ENCODE results near the gene FHIT.
A peak's percentile ranks its signal among the peaks of the same experiment; 100 is the strongest.
"Not testable (repeated sequence)": the region's sequence is repeated elsewhere in the genome, so short reads cannot be mapped to it uniquely, and the experiment has no call there.

Gene FHIT

DNA sequence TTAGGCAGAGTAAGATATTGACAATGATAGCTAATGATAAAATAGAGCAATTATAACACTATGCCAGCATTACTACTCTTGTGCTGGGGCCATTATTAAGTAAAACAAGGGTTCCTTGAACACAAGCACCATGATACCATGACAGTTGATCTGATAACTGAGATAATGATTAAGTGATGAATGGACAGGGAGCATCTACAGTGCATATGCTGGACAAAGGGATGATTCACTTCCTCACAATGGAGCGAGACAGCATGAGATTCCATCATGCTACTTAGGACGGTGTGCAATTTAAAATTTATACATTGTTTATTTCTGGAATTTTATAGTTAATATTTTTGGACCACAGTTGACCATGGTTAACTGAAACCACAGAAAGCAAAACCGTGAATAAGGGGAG, 156.6 kb downstream of the FHIT start:
- no peak for DNase-seq

DNA sequence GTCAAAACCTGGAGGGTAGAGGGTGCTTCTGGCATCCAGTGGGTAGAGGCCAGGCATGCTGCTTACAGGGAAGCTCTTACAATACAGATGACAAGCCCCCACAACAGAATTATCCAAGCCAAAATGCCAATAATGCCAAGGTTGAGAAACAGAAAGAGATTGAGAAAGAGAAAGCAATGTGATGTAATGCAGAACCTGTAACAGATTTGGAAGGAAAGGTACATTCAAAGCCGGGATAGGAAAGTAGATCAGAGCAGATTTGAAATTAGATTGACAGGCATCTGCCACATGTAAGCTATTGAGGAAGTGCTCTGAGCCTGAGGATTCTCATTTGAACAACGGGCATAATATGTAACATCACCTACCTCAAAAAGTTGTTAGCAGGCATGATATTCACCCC, 157.9 kb downstream of the FHIT start:
- no peak for DNase-seq

DNA sequence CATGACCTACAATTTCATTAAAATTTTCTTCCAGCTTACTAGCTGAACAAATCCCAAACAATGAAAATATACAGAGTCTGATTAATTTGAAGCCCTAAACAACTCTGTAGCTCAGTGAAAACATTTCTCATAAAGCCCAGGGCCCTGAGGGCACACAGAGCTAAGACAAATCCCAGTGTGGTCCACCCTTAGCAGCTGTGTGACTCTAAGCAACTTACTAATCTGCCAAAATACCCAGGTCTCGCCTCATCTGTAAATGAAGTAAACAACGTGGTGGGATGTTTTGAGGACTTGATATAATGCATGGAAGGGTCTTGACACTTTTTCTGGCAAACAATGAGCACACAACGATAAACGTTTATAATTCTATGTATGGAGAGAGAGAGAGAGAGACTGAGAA, 158.4 kb downstream of the FHIT start:
- DNase-seq: no peak

DNA sequence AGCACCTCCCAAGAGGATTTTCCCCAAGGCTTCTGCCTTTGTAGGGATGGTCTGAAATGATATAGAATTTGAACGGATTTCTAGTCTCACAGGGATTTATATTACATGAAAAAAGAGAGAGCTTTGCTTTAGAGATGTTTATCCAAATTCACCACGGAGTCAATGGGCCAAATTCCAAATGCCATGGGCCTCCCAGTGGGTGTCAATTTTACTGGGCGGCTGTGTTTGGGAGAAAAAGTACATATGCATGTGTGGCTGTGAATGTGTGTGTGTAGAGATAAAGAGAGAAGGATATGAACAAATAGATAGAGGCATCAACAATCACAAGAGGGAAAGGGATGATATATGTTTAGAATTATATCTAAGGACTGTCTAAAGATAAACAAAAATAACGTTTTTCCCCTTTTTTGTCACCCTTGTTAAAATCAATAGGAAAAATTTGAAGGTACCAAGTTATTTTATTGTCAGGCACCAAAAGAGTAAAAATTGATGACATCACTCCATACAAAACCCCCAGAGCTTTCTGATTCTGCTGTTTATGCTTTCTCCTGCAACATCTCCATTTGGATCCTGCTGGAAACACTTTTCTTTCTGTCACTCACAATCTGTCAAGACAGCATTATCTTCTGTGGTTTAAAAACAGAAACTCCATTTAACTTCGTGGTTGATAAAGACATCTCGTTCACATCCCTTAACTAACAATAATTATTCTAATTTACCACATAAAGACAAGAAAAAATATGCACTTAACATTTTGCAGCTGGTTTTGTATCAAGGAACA, 160.7 kb downstream of the FHIT start:
- no peak for DNase-seq

DNA sequence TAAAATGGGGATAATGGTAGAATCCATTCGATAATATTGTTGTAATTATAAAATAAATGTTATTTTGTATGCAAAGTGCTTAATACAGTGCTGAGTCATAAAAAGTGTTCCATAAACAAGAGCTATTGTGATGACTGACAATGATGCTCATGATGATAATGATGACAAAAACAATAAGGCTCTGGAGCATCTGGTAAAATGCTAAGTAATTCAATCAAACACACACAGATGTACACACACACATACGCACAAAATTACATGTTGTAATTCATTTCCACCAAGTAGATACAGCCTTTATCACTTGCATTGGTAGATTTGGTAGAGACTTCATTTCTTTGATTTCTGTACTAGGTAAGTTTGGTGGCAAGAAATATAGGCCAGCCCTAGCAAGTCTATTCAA, 163.8 kb downstream of the FHIT start:
- no peak for DNase-seq

DNA sequence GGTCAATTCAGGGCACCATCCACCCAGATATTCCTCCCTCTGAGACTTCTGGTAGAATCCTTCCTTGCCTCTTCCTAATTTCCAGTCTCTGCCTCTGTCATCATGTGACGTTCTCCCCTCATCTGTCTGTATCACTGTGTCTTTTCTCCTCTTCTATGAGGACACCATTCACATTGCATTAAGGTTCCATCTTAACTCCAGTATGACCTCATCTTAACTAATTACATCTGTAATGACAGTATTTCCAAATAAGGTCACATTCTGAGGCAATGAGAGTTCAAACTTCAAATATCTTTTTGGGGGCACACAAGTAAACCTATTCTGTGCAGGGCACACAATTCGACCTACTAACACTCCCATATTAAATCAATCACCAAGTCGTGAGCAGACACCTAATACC, 169.7 kb downstream of the FHIT start:
- no peak for DNase-seq

DNA sequence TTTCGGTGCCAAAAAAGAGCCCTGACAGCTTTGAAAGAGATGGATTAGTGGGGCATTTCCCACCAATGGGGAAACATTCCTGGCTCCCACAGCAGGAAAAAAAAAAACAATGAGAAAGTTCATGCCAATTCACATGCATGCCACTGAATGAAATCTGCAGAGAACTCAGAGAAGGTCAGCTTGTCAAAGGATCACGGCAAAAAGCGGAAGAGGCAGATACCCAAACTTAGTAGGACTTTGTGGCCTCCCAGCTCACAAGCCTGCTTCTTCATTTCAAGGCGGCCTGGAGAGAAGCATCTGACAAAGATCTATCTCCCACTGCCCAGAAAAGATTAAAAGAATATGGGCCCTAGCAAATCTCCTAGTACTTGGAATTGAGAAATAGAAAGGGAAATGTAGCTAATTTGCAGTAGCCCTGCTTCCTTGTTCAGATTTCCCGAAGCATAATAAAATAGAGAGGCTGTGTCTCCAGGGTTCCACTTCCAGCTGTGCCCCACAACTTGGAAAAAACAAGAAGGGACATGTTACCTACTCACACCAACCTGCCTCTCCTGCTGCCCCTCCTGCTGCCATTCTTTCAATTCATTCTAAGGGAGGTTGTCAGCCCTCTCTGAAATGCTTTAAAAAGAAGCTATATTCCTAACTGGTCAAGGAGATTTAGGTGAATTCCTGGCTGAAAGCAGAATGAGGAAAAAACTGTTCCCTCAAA, 170.4 kb downstream of the FHIT start:
- DNase-seq: no peak

DNA sequence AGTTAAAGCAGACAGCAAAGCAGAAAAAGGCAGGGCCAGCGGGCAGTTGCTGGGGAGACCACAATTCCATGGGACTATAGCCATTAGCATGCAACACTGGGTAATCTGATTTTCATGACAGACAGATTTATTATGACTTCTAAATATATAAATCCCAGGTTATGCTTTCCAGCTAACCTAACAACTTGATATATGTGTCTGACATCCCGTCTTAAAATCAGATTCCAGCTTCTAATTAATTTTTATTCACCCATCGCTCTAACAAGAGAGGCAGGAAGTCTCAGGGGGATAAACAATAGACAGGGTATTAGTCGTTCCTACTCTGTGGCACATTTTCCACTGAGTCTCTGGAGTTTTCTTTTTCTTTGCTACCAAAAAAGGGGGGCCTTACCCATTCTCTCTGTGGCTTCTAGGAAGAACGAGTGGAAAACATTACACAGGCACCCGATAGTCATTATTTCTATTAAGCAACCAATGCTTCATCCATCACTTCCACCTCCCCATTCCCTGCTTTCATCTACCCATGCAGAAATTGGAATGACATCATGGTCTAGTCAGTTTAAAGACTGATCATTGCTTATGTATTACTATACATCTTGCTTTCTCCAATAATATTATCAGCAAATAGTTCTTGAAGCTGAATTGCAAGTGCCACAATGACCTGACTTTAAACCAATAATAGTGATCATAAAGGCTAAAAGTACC, 173.1 kb downstream of the FHIT start:
- no peak for DNase-seq

DNA sequence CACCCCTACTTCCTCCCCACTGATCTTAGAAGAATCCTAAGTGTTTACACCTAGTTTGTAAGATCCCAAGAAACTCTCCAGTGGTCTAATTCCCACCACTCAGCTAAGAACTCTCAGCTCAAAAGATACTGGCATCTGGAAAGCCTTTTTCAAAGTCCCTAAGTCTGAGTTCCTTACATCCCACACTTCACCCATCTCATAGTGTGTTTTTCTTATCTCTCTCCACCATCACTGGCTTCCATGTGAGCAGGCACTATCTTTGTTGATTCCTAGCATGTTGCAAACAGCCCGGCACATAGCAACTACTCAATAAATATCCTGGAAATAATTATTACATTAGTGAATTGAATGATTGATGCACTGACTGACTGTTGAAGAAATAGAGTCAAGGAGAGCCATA, 173.7 kb downstream of the FHIT start:
- no peak for DNase-seq

DNA sequence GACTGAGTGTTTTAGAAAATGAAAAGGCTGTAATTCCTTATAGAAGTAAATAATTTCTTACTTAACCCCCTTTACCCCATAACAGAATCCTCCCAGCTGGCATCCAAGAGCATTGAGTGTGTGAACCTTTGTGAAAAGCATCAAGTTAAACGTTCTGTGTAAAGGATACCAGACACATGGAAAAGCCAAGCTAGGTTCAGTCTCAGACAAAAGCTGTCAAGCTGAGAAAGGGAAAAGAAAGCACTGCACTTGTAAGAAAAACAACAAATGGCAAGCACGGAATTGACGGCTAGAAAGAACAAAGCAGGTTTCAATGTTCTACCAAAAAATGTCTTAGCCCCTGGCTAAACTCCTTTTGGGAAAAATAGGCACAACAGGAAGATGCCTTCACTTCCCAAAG, 176.5 kb downstream of the FHIT start:
- no peak for DNase-seq

DNA sequence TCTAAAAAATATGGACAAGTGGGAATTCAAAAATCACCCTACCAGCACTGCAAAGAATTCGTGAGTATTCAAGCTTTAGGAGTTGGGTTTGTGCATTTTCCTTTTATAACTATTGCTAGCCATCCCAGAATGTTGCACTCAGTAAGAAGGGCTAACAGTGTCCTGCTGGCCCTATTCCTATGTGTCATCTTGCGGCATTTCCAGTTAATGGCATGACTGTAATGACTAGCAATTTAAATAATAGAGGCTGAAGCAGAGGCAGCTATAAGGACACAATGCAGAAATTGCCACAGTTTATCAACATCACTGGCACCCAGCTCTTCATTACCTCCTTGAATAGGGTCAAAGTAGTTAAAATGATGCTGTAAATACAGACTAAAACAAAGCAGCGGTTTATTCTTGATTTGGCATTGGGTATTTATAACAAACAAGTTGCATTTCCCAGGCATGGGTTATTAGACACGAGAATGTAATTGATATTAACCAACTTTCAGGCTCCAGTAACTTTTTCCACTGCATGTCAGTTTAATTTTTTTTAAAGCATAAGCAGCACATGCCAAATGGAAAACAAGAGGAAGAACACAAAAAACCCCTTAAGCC, 177.6 kb downstream of the FHIT start:
- peak in 1 of 3 experiments; percentile 3 for DNase-seq

DNA sequence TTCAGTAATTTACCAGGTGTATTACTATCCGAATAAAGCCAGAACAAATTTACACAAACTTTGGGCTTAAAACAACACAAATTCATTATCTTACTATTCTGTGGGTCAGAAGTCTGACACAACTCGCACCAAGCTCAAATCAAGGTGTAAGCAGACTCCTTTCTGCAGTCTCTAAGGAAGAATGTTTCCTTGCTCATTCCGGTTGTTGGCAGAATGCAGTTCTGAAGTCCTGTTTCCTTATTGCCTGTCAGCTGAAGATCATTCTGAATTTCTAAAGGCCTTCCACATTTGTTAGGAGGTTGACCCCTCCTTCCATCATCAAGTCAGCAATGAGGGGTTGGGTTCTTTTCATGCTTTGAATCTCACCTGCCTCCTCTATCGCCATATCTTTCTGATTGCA, 183.2 kb downstream of the FHIT start:
- DNase-seq: no peak

DNA sequence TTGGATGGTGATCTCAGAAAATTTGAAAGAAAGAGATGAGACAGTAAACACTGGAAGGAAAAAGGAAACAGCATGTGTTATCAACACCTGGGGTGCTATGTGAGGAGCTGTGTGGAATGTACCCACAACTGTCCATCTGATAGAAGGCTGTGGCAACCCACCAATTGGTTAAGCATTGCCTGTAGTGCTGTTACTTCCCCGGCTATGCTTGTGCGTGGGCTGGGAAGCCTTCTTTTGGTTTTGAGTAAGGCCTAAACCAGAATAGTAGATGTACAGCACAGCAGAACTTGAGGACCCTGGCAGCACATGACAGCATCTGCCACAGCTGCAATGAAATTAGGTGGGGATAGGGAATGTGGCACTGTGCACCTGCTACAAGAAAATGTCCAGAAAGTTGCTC, 184.5 kb downstream of the FHIT start:
- DNase-seq: no peak

DNA sequence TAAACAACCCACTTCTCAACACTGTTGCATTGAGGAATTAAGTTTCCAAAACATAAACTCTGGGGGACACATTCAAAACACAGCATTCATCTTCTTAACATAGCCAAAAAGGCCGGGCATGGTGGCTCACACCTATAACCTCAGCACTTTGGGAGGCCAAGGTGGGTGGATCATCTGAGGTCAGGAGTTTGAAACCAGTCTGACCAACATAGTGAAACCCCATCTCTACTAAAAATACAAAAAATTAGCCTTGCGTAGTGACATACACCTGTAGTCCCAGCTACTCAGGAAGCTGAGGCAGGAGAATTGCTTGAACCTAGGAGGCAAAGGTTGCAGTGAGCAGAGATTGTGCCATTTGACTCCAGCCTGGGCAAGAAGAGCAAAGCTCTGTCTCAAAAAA, 185.0 kb downstream of the FHIT start:
- DNase-seq: not testable (repeated sequence)

DNA sequence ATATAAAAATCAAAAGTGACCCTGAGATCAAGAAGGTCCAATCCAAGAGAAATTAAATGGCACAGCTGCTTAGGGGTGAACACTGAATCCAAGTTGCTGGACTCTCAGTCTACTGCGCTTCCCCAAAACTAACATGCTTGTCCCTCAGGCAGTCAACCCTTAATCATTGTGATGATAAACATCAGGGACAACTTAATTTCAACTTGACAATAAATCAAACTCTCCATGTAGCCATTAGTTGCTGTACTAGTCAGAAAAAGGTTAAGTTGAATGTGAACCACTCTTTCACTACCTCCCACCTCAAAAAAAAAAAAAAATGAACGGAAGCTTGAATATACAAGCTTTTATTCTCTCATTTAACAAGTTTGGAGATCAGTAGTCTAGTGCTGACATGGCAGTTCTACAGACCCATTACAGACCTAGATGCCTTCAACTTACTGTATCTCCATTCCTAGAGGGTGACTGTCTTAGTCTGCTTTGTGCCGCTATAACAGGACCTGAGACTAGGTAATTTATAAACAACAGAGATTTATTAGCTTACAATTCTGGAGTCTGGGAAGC, 185.7 kb downstream of the FHIT start:
- DNase-seq: peak in 1 of 3 experiments; percentile 35

DNA sequence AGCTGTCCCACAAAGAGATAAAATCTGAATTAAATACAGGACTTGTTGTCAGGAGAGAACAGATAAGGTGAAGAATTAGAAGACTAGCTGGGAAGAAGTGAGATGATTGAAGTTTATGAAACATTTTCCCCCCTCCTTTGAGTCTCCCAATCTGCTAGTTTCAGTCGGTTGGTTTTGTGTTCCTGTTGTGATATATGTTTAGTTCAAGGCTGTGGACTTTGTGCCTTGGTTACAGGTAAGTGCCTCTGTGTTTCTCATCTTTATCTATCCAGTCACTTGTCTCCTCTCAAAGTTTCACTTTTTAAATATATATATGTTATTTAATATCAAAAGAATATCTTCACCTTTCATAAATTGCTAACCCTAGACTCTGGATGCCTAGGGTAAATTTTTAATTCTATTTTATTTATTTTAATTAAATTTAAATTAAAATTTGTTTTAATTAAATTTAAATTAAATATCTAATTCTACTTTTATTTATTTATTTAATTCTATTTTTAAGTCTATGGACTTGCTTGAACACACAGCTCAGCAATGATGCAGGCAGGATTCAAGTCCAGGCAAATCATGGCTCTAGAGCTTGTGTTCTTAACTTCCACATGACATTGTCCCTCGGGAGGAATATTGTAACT, 190.0 kb downstream of the FHIT start:
- DNase-seq: no peak

DNA sequence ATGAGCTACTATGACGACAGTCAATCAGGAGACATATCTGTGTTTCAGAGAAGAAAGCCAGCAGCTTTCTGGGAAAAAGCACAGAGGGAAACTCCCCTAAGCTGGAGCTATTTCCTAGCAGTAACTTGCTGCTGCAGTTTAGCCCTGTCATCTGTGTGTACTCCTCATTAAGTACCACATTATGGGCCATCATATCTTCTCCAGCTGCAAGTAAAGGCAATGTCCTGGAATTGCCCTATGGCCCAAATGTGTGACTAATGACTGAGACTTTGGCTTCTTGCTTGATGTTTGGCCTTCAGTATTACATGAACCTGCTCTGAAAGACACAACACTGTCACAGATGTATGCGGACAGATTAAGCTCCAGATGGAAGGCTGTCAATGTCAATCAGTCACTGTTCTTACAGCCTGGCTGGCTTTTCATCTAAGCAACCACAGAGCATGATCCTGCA, 190.8 kb downstream of the FHIT start:
- DNase-seq: no peak

DNA sequence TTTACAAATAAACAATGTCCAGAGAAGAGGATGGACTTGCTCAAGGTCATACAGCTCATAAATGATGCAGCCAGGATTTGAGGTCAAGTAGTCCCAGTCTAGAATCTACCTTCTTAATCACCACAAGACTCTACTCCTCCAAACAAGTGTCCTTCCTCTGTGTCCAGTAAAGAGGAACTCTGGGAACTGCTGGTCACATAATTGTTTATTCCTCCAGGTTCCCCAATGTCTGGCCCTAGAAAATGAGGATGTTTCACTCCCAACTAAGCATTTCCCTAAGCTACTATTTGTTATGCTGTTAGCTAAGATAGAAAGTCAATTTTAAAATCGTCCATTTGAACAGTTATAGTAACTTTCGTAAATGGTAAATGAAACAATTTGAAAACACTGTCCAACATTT, 192.4 kb downstream of the FHIT start:
- DNase-seq: no peak

DNA sequence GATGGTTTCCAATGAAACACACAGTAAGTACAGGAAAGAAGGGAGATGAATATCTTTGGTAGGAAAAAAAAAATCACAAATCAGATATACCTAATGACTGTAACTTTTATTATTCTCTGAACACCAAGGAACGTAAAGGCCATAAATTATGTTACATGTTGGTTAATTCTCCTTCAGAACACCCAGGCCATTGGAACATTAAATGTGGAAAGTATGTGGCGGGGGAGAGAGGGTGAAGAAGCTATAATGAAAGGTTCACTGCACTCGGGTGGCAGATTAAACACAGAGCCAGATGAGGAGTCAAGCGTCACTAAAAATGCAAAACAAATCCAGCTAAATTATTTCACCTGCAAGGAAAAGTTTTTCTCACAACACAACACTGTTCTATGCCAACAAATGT, 193.8 kb downstream of the FHIT start:
- DNase-seq: no peak

DNA sequence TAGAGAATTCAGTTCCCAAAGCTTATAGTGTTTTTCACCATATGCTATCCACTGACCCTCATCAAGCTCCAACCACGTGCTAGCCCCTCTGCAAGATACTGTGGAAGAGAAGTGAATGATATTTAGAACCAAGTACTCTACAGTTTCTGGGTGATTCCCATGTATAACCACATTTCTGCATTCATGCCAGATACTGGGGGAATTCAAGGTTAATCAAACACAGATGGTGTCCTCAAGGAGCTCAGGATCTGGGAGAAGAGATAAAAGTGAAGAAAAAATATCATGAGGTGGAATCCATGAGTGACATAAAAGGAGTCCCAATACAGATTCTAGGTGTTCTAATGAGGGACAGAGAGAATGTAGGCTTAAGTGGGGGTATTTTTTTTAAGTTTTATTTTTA, 195.8 kb downstream of the FHIT start:
- DNase-seq: no peak

DNA sequence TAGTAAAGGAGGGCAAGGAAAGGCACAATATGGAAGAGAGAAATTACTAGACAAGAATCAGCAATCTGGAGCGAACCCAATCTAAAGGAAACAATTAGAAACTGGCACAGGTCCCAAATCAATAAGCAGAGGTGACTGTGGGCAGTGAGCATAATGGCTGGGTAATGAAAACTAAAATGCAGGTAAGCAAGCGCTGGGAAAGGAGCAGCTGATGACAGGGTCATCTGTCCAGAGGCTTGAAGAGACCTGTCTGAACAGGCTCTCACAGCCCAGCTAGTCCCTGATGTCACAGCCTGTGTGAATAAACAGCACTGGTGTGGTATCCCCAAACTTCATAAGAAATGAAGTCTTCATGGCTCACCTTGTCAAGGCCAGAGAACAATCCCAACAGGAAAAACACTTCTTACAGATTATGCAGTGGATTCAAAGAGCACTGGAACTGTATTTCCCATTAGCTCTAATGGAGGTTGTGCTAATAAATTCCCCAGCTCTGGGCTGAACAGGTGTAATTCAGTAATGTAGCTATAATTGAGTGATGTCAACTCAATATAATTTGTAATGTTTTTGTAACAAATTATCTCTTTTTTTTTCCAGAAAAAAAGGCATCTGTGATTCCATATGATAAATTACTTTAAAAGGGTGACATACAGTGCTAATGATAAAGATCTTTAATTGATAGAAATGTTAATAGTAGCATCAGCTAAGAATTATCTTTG, 197.3 kb downstream of the FHIT start:
- DNase-seq: peak in 2 of 3 experiments; percentile 58 to 83

DNA sequence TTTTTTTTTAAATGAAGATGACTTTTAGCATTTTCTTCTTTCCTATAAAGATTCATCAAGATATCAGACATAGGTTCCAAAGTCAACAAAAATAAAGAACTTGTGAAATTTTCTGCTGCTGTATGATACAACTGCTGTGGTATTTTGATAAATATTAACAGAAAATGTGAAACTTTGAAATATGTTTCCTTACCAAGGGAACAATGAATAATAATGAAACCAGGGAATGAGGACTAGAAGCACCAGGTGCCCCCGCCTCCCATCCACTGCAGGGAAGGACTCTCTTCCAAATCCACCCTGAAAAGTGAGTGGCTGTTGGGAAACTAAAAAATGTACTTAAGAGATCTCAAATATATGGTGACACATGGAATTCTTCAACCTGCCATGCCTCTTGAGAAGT, 198.4 kb downstream of the FHIT start:
- DNase-seq: no peak
